GM23338 (cell line): ENCODE results near the gene CCRL2. TPM values are rescaled to one million over a fixed set of nuclear protein-coding genes. Genes with fewer than 3 reads are reported as not detected.

Source experiments
- ATAC-seq: fragments of 200-7000 bp; cut with Tn5 transposase; 3 replicates; pipeline ENCODE4 v1.9.1; 2020
- DNase-seq: peaks from one replicate; pipeline ENCODE4 v3.0.0-alpha.2; 2015; ENCODE audit warnings: low spot score
- H2AFZ ChIP-seq: fragments of 200-600 bp; sonication (generic); 2 replicates; pipeline ENCODE4 v1.8.0; 2016; ENCODE audit warnings: antibody characterized with exemption, mild to moderate bottlenecking, moderate library complexity
- H3F3A ChIP-seq: fragments of 200-600 bp; sonication (generic); replicated peaks from 2 replicates; pipeline ENCODE4 v1.8.0; 2017; ENCODE audit warnings: antibody characterized with exemption, mixed run types, low read depth
- H3K27ac ChIP-seq: fragments of 200-600 bp; sonication (generic); 2 replicates; pipeline ENCODE4 v1.6.1; 2016; ENCODE audit warnings: low read depth
- H3K27me3 ChIP-seq: fragments of 200-600 bp; sonication (generic); 2 replicates; pipeline ENCODE4 v1.8.0; 2016; ENCODE audit warnings: mild to moderate bottlenecking, mixed run types, moderate library complexity; ENCODE audit not compliant: insufficient read depth
- H3K36me3 ChIP-seq: fragments of 200-600 bp; sonication (generic); 2 replicates; pipeline ENCODE4 v1.8.0; 2016; ENCODE audit warnings: mild to moderate bottlenecking; ENCODE audit not compliant: insufficient read depth
- H3K4me1 ChIP-seq: fragments of 200-600 bp; sonication (generic); 2 replicates; pipeline ENCODE4 v1.8.0; 2016; ENCODE audit warnings: mild to moderate bottlenecking, moderate library complexity; ENCODE audit not compliant: insufficient read depth
- H3K4me2 ChIP-seq: fragments of 200-600 bp; sonication (generic); 2 replicates; pipeline ENCODE4 v1.7.1; 2017; ENCODE audit warnings: mixed run types
- H3K4me3 ChIP-seq: fragments of 200-600 bp; sonication (generic); 2 replicates; pipeline ENCODE4 v1.6.1; 2016; ENCODE audit warnings: mixed run types
- H3K79me2 ChIP-seq: fragments of 200-600 bp; sonication (generic); replicated peaks from 2 replicates; pipeline ENCODE4 v1.8.0; 2017; ENCODE audit warnings: mild to moderate bottlenecking; ENCODE audit not compliant: insufficient read depth
- H3K9me2 ChIP-seq: fragments of 200-600 bp; sonication (generic); 2 replicates; pipeline ENCODE4 v1.8.0; 2017; ENCODE audit not compliant: insufficient read depth
- H4K20me1 ChIP-seq: fragments of 200-600 bp; sonication (generic); replicated peaks from 2 replicates; pipeline ENCODE4 v1.8.0; 2017; ENCODE audit warnings: mild to moderate bottlenecking; ENCODE audit not compliant: insufficient read depth
- H3K27ac Mint-ChIP-seq: 2 replicates; pipeline ENCODE4 v1.8.0; 2020; ENCODE audit warnings: inconsistent platforms, mild to moderate bottlenecking, moderate library complexity, mixed read lengths
- H3K27me3 Mint-ChIP-seq: 3 replicates; pipeline ENCODE4 v1.8.0; 2022; ENCODE audit warnings: low read depth, mild to moderate bottlenecking, moderate library complexity, mixed read lengths, inconsistent platforms; ENCODE audit not compliant: insufficient read depth, poor library complexity
- H3K36me3 Mint-ChIP-seq: 3 replicates; pipeline ENCODE4 v1.8.0; 2021; ENCODE audit warnings: low read depth, mild to moderate bottlenecking, inconsistent platforms, moderate library complexity, mixed read lengths
- H3K4me1 Mint-ChIP-seq: 3 replicates; pipeline ENCODE4 v1.8.0; 2020; ENCODE audit warnings: mild to moderate bottlenecking, inconsistent platforms, mixed read lengths
- H3K4me3 Mint-ChIP-seq: 3 replicates; pipeline ENCODE4 v1.8.0; 2021; ENCODE audit warnings: moderate library complexity, mild to moderate bottlenecking, inconsistent platforms, mixed read lengths
- H3K9me3 Mint-ChIP-seq: 3 replicates; pipeline ENCODE4 v1.8.0; 2020; ENCODE audit warnings: moderate library complexity, mild to moderate bottlenecking, inconsistent platforms, mixed read lengths
- CREB1 ChIP-seq: fragments of 250-450 bp; sonication (Bioruptor Pico); IDR thresholded peaks from 2 replicates; pipeline ENCODE4 v1.5.0; 2020; ENCODE audit warnings: low read depth, mild to moderate bottlenecking, moderate library complexity
- CTCF ChIP-seq, 2 experiments: fragments of 200-600 bp in 1 of 2; sonication (generic) in 1 of 2; conservative IDR thresholded peaks; 2 replicates each; pipeline versions ENCODE4 v1.5.1 to v1.6.1; 2016 to 2017; ENCODE audit warnings: antibody characterized with exemption in 2 of 2, low read depth in 2 of 2, mild to moderate bottlenecking in 2 of 2, moderate library complexity in 1 of 2
- ETS1 ChIP-seq: IDR thresholded peaks from 2 replicates; pipeline ENCODE4 v1.6.1; 2016; ENCODE audit warnings: antibody characterized with exemption
- EZH2 ChIP-seq: fragments of 200-600 bp; sonication (generic); IDR thresholded peaks from one replicate; pipeline ENCODE4 v1.8.0; 2017; ENCODE audit warnings: antibody characterized with exemption, mild to moderate bottlenecking, low read depth; ENCODE audit not compliant: unreplicated experiment
- EZH2phosphoT487 ChIP-seq: fragments of 200-600 bp; sonication (generic); IDR thresholded peaks from one replicate; pipeline ENCODE4 v1.8.1; 2018; ENCODE audit warnings: antibody characterized with exemption; ENCODE audit not compliant: unreplicated experiment
- JUNB ChIP-seq: IDR thresholded peaks from one replicate; pipeline ENCODE4 v1.6.1; 2016; ENCODE audit warnings: antibody characterized with exemption; ENCODE audit not compliant: unreplicated experiment
- NANOG ChIP-seq: IDR thresholded peaks from 2 replicates; pipeline ENCODE4 v1.6.1; 2016; ENCODE audit warnings: antibody characterized with exemption, borderline replicate concordance
- POLR2AphosphoS5 ChIP-seq: IDR thresholded peaks from 2 replicates; pipeline ENCODE4 v1.6.1; 2016; ENCODE audit warnings: antibody characterized with exemption, low read depth
- REST ChIP-seq: IDR thresholded peaks from one replicate; pipeline ENCODE4 v1.6.1; 2018; ENCODE audit warnings: antibody characterized with exemption; ENCODE audit not compliant: unreplicated experiment
- STAT1 ChIP-seq: IDR thresholded peaks from one replicate; pipeline ENCODE4 v1.6.1; 2016; ENCODE audit warnings: antibody characterized with exemption; ENCODE audit not compliant: unreplicated experiment
- ZNF114 ChIP-seq: fragments of 250-450 bp; sonication (Bioruptor Pico); IDR thresholded peaks from 2 replicates; pipeline ENCODE4 v1.5.0; 2020; ENCODE audit warnings: mild to moderate bottlenecking, moderate library complexity
- ZNF331 ChIP-seq: fragments of 250-450 bp; sonication (Bioruptor Pico); IDR thresholded peaks from 2 replicates; pipeline ENCODE4 v1.5.0; 2020; ENCODE audit warnings: low read depth, mild to moderate bottlenecking, moderate library complexity
- ZNF462 ChIP-seq: fragments of 250-450 bp; sonication (Bioruptor Pico); IDR thresholded peaks from 2 replicates; pipeline ENCODE4 v1.5.0; 2020; ENCODE audit warnings: mild to moderate bottlenecking, moderate library complexity
- polyA plus RNA-seq: library from polyadenylated mRNA; unstranded; fragments of >200 nt; fragmentation: Nextera tagmentation; extraction: Ambion mirVana; gene quantifications from 2 replicates; pipeline ENCODE4 v1.2.1, GENCODE V29; 2016
- total RNA-seq: library from RNA; depleted of rRNA; stranded (reverse); fragments of >200 nt; shearing (Covaris generic); gene quantifications from 2 replicates; pipeline ENCODE4 v1.2.3, GENCODE V29; 2014

The CCRL2 gene
- total and polyA plus RNA-seq, 2 experiments from 2014 or later, result not detected

- Histone ChIP-seq H3K36me3 (no peaks in the 10 kb centered on the region), H3F3A (no peaks in the 10 kb centered on the region), H3K27ac (no peak overlapping the region), H4K20me1 (no peaks in the 10 kb centered on the region), H3K9me2 (no peaks in the 10 kb centered on the region), H3K4me2 (no peak overlapping the region), H2AFZ (no peak overlapping the region), H3K79me2 (no peaks in the 10 kb centered on the region), H3K4me1 (no peaks in the 10 kb centered on the region), H3K4me3 (no peak overlapping the region), H3K27me3 (no peaks in the 10 kb centered on the region)
- no peaks in the 10 kb centered on the region for H3K9me3 Mint-ChIP-seq
- no peaks in the 10 kb centered on the region for H3K36me3 Mint-ChIP-seq
- no peak for DNase-seq
- ATAC-seq, result no peak
- no peak overlapping the region for H3K27ac Mint-ChIP-seq
- no peaks in the 10 kb centered on the region for H3K27me3 Mint-ChIP-seq
- H3K4me3 Mint-ChIP-seq, result no peak overlapping the region
- TF ChIP-seq EZH2 (no peak), ZNF331 (CRISPR knock-in tag) (no peak), ZNF114 (CRISPR knock-in tag) (no peak), STAT1 (no peak), ETS1 (no peak), EZH2phosphoT487 (no peak), CTCF (conservative IDR thresholded peaks at IDR 0.05; ENCODE audit: low read depth in 2 of 2) (no peak), CREB1 (CRISPR knock-in tag) (no peak), NANOG (no peak), POLR2AphosphoS5 (no peak), REST (no peak), ZNF462 (no peak), JUNB (no peak)
- H3K4me1 Mint-ChIP-seq, result peaks cover 17% of the 10 kb centered on the region; the same call in 2 of the 3 replicates
Observed at GRCh38 chr3:46414739-46415138, 7.7 kb downstream of the CCRL2 start.
